NOMO-1 (cell line): ENCODE measurements around the gene CCND3.
A peak's percentile ranks its signal among the peaks of the same experiment; 100 is the strongest.

ENCODE experiments used
- DNase-seq, 2 experiments: peaks; one replicate each; lab custom pipeline; 2025; ENCODE audit not compliant: unreplicated experiment in 2 of 2; lab: John Stamatoyannopoulos, UW

Gene CCND3

GRCh38 chr6:41927253-41927652 lies 14.4 kb downstream of the CCND3 start:
- DNase-seq, result no peak

- no peak for DNase-seq
These were observed 19.5 kb downstream of the CCND3 start for GRCh38 chr6:41922154-41922553.

- DNase-seq, result peak; percentile 43 to 45
These were observed 20.0 kb downstream of the CCND3 start for GRCh38 chr6:41921712-41921998.

GRCh38 chr6:41920921-41921711 lies 20.5 kb downstream of the CCND3 start, which contains the start of the genes BYSL and MED20:
Gene BYSL, plus strand, starts transcription at chr6:41921499. Its CDS starts 64 bp downstream, at chr6:41921563.
Gene MED20, minus strand, starts transcription at chr6:41921139. Its CDS starts 121 bp downstream, at chr6:41921018.
- DNase-seq, result peak; percentile 93 to 94

- no peak for DNase-seq
These were observed 24.1 kb downstream of the CCND3 start for GRCh38 chr6:41917528-41917927.

GRCh38 chr6:41914869-41915530 lies 26.6 kb downstream of the CCND3 start:
- DNase-seq, result no peak

GRCh38 chr6:41914343-41914742 lies 27.3 kb downstream of the CCND3 start:
- DNase-seq, result no peak

- DNase-seq, result no peak
These were observed 31.9 kb downstream of the CCND3 start for GRCh38 chr6:41909727-41910126.

- DNase-seq, result peak in 1 of 2 experiments; percentile 15
These were observed 39.6 kb downstream of the CCND3 start for GRCh38 chr6:41901882-41902519.

- peak in 1 of 2 experiments; percentile 49 for DNase-seq
These were observed 40.7 kb downstream of the CCND3 start for GRCh38 chr6:41900861-41901260.

- no peak for DNase-seq
These were observed 45.3 kb downstream of the CCND3 start for GRCh38 chr6:41896281-41896680.

- DNase-seq, result peak; percentile 93 to 97
These were observed 46.0 kb downstream of the CCND3 start, which contains the start of gene USP49 for GRCh38 chr6:41895300-41896233. Gene USP49, minus strand, starts transcription at chr6:41895375. Its CDS starts 88,392 bp downstream, at chr6:41806983.

- no peak for DNase-seq
These were observed 47.0 kb downstream of the CCND3 start for GRCh38 chr6:41894366-41895299.

- no peak for DNase-seq
These were observed 48.6 kb downstream of the CCND3 start for GRCh38 chr6:41892921-41893564.

GRCh38 chr6:41887331-41887751 lies 54.3 kb downstream of the CCND3 start:
- DNase-seq, result no peak

- no peak for DNase-seq
These were observed 55.7 kb downstream of the CCND3 start for GRCh38 chr6:41885930-41886329.

GRCh38 chr6:41884957-41885356 lies 56.7 kb downstream of the CCND3 start:
- DNase-seq, result no peak
